HG03442 (cell line): Measurements from ENCODE around the gene MERTK.

Source experiments
- ATAC-seq: cut with Tn5 transposase; IDR thresholded peaks from one replicate; pipeline ENCODE4 v1.9.1; 2021; ENCODE audit warnings: mild to moderate bottlenecking, moderate library complexity; ENCODE audit not compliant: unreplicated experiment

MERTK gene

GRCh38 chr2:112005406-112006075 lies 107.1 kb downstream of the MERTK start:
- no peak for ATAC-seq

GRCh38 chr2:112006076-112006410 lies 107.6 kb downstream of the MERTK start:
- no peak for ATAC-seq

- no peak for ATAC-seq
Measured at GRCh38 chr2:112007493-112007892, 109.1 kb downstream of the MERTK start.

GRCh38 chr2:112008910-112009485 lies 110.6 kb downstream of the MERTK start:
- ATAC-seq: no peak

GRCh38 chr2:112010751-112011150 lies 112.3 kb downstream of the MERTK start:
- no peak for ATAC-seq

- ATAC-seq: no peak
Measured at GRCh38 chr2:112012556-112012955, 114.1 kb downstream of the MERTK start.

GRCh38 chr2:112018846-112019245 lies 120.4 kb downstream of the MERTK start:
- ATAC-seq: no peak

GRCh38 chr2:112019569-112019982 lies 121.2 kb downstream of the MERTK start:
- no peak for ATAC-seq

GRCh38 chr2:112020561-112020960 lies 122.2 kb downstream of the MERTK start:
- ATAC-seq: no peak

- no peak for ATAC-seq
Measured at GRCh38 chr2:112021290-112021689, 122.9 kb downstream of the MERTK start.

GRCh38 chr2:112021781-112022231 lies 123.4 kb downstream of the MERTK start:
- ATAC-seq: no peak

GRCh38 chr2:112023707-112024106 lies 125.3 kb downstream of the MERTK start:
- no peak for ATAC-seq

- no peak for ATAC-seq
Measured at GRCh38 chr2:112024231-112024630, 125.8 kb downstream of the MERTK start.

GRCh38 chr2:112024896-112025491 lies 126.6 kb downstream of the MERTK start:
- no peak for ATAC-seq

GRCh38 chr2:112026509-112026908 lies 128.1 kb downstream of the MERTK start:
- ATAC-seq: no peak

- no peak for ATAC-seq
Measured at GRCh38 chr2:112027767-112028166, 129.4 kb downstream of the MERTK start.

- ATAC-seq: no peak
Measured at GRCh38 chr2:112029164-112029563, 130.8 kb downstream of the MERTK start.

GRCh38 chr2:112031473-112032223 lies 133.2 kb downstream of the MERTK start:
- ATAC-seq: no peak

GRCh38 chr2:112032224-112032586 lies 133.8 kb downstream of the MERTK start:
- ATAC-seq: no peak

GRCh38 chr2:112032689-112033465 lies 134.5 kb downstream of the MERTK start:
- ATAC-seq: no peak

- no peak for ATAC-seq
Measured at GRCh38 chr2:112033600-112033999, 135.2 kb downstream of the MERTK start.
